GM19025 (cell line): ENCODE data around the gene HMGN4.
A peak's percentile ranks its signal among the peaks of the same experiment; 100 is the strongest.
"Not testable (repeated sequence)": the region's sequence is repeated elsewhere in the genome, so short reads cannot be mapped to it uniquely, and the experiment has no call there.

Source experiments
- ATAC-seq: cut with Tn5 transposase; IDR thresholded peaks from one replicate; pipeline ENCODE4 v1.9.1; 2021; ENCODE audit warnings: mild to moderate bottlenecking, low read depth, moderate library complexity; ENCODE audit not compliant: unreplicated experiment

Gene HMGN4

GRCh38 chr6:26537846-26538571, at the start of gene HMGN4:
Gene HMGN4, plus strand, starts transcription at chr6:26538366. Its CDS starts 6,841 bp downstream, at chr6:26545207.
- ATAC-seq: peak; percentile 56

GRCh38 chr6:26489996-26490964, 47.9 kb upstream of the HMGN4 start:
- ATAC-seq: no peak

GRCh38 chr6:26491604-26492003, 46.6 kb upstream of the HMGN4 start:
- no peak for ATAC-seq

- no peak for ATAC-seq
Measured at GRCh38 chr6:26493258-26493657, 44.9 kb upstream of the HMGN4 start.

- no peak for ATAC-seq
Measured at GRCh38 chr6:26494117-26494516, 44.0 kb upstream of the HMGN4 start.

- no peak for ATAC-seq
Measured at GRCh38 chr6:26495281-26495680, 42.9 kb upstream of the HMGN4 start.

GRCh38 chr6:26497610-26498009, 40.6 kb upstream of the HMGN4 start:
- no peak for ATAC-seq

- no peak for ATAC-seq
Measured at GRCh38 chr6:26500102-26500501, 38.1 kb upstream of the HMGN4 start, which contains the start of gene BTN1A1. Gene BTN1A1, plus strand, starts transcription at chr6:26500303. Its CDS starts 984 bp downstream, at chr6:26501287.

GRCh38 chr6:26501482-26501986, 36.6 kb upstream of the HMGN4 start:
- ATAC-seq: no peak

- ATAC-seq: peak; percentile 51
Measured at GRCh38 chr6:26502165-26502564, 36.0 kb upstream of the HMGN4 start.

GRCh38 chr6:26502626-26503025, 35.5 kb upstream of the HMGN4 start:
- no peak for ATAC-seq

GRCh38 chr6:26507658-26508057, 30.5 kb upstream of the HMGN4 start:
- ATAC-seq: no peak

- not testable (repeated sequence) for ATAC-seq
Measured at GRCh38 chr6:26511033-26511432, 27.1 kb upstream of the HMGN4 start.

- no peak for ATAC-seq
Measured at GRCh38 chr6:26514984-26515383, 23.2 kb upstream of the HMGN4 start.

GRCh38 chr6:26516481-26517427, 21.4 kb upstream of the HMGN4 start:
- no peak for ATAC-seq

GRCh38 chr6:26519359-26519758, 18.8 kb upstream of the HMGN4 start:
- ATAC-seq: no peak

GRCh38 chr6:26520237-26520849, 17.8 kb upstream of the HMGN4 start:
- ATAC-seq: peak; percentile 35

- ATAC-seq: peak; percentile 33
Measured at GRCh38 chr6:26520850-26521599, 17.1 kb upstream of the HMGN4 start.
